Measurements from ENCODE around the gene KIF1A.
"Not testable (repeated sequence)": the region's sequence is repeated elsewhere in the genome, so short reads cannot be mapped to it uniquely, and the experiment has no call there.

KIF1A gene

DNA sequence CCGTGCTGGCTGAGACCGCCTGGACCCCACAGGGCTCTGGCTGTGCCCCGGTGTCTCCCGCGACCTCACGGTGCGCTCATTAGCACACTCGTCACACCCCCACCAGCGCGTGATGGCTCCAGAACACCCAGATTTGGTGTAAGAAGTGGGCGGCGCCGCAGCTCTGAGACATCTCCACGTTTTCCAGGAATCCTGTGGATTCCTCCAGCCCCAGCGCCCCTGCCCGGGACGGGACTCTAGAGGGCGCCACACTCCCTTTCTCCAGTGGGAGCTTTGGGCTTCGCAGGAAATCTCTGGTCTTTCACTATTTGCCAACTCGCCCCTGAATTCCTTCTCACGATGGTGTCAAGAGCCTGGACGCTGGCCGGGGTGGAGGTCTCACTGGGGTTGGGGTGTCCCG is 144.7 kb downstream of the KIF1A start:
- DNase-seq, result not testable (repeated sequence)

DNA sequence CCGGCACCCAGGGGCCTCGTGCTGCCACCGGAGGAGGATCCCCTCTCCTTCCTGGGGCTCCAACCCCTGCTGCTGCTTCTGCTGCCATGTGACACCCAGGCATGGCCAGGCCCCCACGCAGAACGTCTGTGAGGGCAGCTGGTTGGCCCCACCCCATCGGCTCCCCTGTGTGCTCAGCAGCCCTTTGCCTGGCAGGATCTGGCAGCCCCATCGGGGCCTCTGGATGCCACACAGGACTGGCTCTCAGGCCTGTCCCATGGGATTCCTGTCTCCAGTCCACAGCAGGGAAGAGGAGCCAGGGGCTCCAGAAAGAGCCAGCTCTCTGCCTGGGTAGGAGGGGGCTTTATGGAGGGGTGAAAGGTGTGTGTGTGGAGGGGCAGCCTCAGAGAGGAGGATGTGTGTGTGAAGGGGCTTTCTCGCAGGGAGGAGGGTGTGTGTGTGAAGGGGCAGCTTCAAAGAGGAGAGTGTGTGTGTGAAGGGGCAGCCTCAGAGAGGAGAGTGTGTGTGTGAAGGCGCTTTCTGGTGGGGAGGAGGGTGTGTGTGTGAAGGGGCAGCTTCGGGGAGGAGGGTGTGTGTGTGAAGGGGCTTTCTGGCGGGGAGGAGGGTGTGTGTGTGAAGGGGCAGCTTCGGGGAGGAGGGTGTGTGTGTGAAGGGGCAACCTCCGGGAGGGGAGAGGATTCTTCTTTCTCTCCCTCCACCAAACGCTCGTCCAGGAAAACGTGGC is 145.4 kb downstream of the KIF1A start:
- not testable (repeated sequence) for DNase-seq

DNA sequence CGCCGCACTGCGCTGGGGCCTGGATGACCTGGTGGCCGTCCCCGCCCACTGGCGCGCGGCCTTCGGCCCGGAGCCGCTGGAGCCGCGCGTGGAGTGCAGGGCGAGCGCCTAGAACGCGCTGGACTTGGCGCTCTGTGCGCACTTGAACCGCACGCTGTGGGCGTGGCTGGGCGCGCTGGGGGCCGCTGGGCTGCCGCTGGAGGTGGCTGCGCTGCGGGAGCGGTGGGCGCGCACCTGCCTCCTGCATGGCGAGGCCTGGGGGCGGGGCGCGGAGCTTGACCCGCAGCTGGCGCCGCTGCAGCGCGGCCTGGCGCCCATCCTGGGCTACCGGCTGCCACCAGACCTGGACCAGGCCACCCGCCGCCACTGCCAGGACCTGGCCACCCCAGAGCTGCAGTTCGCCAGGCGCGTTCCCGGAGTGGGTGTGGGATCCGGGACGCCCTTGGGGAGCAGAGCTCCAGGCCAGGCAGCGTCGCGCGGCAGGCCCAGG is 147.3 kb downstream of the KIF1A start:
- no peak for DNase-seq

GRCh38 chr2:240672076-240672700 is 147.8 kb downstream of the KIF1A start:
- DNase-seq, result no peak

DNA sequence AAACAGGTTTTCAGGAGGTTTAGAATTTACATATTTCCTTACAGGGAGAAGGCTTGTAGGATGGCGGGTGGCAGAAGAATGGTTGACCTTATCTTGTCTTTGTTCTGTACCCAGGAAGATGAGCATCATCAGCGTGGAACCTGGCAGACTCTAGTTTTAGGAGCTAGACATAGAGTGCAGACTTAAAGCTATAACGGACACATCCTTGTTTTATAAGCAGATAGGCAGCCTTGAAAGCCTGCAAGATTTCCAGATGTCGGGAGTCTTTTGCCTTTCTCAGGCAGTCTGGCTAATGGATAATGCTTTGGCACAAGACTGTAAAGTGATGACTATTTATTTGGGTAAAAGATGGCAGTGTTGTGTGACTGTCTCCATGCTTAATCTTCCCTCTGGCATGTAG is 149.1 kb downstream of the KIF1A start:
- no peak for DNase-seq

DNA sequence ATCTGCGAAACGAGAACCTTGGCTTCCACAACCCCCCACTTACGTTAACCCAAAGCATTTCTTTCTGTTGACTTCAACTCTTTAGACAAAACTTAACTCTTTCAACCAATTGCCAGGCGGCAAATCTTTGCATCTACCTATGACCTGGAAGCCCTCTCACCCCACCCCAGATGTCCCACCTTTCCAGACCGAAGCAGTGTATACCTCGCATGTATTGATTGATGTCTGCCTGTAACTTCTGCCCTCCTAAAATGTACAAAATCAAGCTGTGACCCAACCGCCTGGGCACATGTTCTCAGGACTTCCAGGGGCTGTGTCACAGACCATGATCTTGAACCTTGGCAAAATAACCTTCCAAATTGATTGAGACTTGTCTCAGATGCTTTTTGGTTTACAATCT is 149.6 kb downstream of the KIF1A start:
- no peak for DNase-seq

DNA sequence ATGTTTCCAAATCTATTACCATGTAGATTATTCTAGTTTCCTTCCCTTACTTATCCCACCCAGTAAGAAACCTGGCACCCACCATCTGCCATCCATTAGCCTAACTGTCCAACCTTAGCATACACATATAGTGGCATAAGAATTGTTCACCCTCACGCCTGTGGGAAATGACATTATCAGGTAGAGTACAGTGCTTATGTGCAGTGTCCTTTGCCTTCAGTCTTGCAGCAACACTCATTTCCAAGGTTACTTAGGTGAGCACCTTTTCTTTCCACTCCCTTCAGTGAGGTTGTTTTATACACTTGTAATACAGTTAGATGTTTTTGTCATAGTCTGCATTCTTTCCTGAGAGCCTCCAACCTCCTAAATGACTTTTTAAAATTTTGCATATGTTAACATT is 155.4 kb downstream of the KIF1A start:
- no peak for DNase-seq

Measured in CD4-positive, alpha-beta T cell treated with Interleukin-4 for 4 hours (primary cell).